Keratinocyte (primary cell): ENCODE measurements around the gene ZDHHC9.

Experiments used
- EZH2 ChIP-seq: IDR thresholded peaks from one replicate; pipeline ENCODE4 v1.6.1; 2012; ENCODE audit warnings: inconsistent platforms, mild to moderate bottlenecking, low read length, moderate library complexity
- TF ChIP-seq, protein P1 (sequence below), 3 experiments: IDR thresholded peaks in 1 of 3; conservative IDR thresholded peaks in 1 of 3; optimal IDR thresholded peaks in 1 of 3; 2 replicates in 2 of 3; 3 replicates in 1 of 3; pipeline versions ENCODE3 to v1.5.1; 2011; ENCODE audit warnings: low read length in 3 of 3, mild to moderate bottlenecking in 3 of 3, moderate library complexity in 2 of 3, control low read depth in 1 of 3, inconsistent platforms in 1 of 3; ENCODE audit not compliant: insufficient read depth in 2 of 3; ENCODE audit errors: extremely low read depth in 1 of 3

DNA sequence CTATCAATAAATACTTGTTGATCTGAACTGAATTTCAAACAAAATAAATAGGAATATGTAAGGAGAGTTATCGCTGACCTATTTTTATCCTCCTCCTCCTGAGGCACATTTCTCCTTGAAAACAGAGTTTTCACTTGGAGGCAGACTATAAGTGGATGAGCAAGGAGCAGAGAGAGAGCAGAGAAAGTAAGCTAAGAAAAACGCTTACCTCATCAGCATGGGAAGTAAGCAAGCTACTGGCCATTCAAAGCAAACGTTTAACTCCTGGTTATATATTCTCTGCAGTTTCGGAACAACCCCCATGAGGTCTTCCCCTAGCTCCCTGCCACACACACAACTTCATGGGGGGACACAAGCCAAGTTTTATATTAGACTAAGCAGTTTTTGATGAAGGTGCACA, 13.2 kb downstream of the ZDHHC9 start:
- TF ChIP-seq, protein P1, sequence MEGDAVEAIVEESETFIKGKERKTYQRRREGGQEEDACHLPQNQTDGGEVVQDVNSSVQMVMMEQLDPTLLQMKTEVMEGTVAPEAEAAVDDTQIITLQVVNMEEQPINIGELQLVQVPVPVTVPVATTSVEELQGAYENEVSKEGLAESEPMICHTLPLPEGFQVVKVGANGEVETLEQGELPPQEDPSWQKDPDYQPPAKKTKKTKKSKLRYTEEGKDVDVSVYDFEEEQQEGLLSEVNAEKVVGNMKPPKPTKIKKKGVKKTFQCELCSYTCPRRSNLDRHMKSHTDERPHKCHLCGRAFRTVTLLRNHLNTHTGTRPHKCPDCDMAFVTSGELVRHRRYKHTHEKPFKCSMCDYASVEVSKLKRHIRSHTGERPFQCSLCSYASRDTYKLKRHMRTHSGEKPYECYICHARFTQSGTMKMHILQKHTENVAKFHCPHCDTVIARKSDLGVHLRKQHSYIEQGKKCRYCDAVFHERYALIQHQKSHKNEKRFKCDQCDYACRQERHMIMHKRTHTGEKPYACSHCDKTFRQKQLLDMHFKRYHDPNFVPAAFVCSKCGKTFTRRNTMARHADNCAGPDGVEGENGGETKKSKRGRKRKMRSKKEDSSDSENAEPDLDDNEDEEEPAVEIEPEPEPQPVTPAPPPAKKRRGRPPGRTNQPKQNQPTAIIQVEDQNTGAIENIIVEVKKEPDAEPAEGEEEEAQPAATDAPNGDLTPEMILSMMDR (optimal IDR thresholded peaks at IDR 0.05 in 1 of 3, IDR thresholded peaks at IDR 0.05 in 1 of 3, conservative IDR thresholded peaks at IDR 0.05 in 1 of 3; ENCODE audit: extremely low read depth in 1 of 3, insufficient read depth in 2 of 3, low read length in 3 of 3) = no peak
- TF ChIP-seq EZH2 = no peak
